OCI-LY7 (cell line): ENCODE measurements around the gene DISC1. TPM values are rescaled to one million over a fixed set of nuclear protein-coding genes. Genes with fewer than 3 reads are reported as not detected.
"Not testable (repeated sequence)": the region's sequence is repeated elsewhere in the genome, so short reads cannot be mapped to it uniquely, and the experiment has no call there.

Source experiments
- BruUV-seq: library from RNA; stranded (reverse); fragments of 400-500 nt; replicated peaks from 2 replicates; lab custom pipeline; 2021; lab: Mats Ljungman, UMichigan
- CTCF ChIA-PET: fragments of 300-600 bp; sonication (Branson Sonifier 250); formaldehyde crosslinking; loops from one replicate; lab custom pipeline; 2022; ENCODE audit warnings: antibody characterized with exemption; ENCODE audit not compliant: unreplicated experiment; lab: Charles Lee
- POLR2A ChIA-PET: fragments of 300-600 bp; sonication (Branson Sonifier 250); formaldehyde crosslinking; loops from one replicate; lab custom pipeline; 2022; ENCODE audit warnings: antibody characterized with exemption; lab: Charles Lee
- DNase-seq: peaks from one replicate; pipeline ENCODE4 v3.0.0-alpha.2; 2015; ENCODE audit warnings: low spot score
- H2AFZ ChIP-seq: fragments of 200-600 bp; sonication (generic), shearing (Covaris generic); 2 replicates; pipeline ENCODE4 v1.6.1; 2014; ENCODE audit warnings: mild to moderate bottlenecking, antibody characterized with exemption, low read length, moderate library complexity
- H3K27ac ChIP-seq: fragments of 200-600 bp; sonication (generic); 2 replicates; pipeline ENCODE4 v1.5.1; 2014; ENCODE audit warnings: mixed run types, low read depth, mild to moderate bottlenecking, moderate library complexity, low read length, inconsistent platforms; ENCODE audit not compliant: poor library complexity, severe bottlenecking
- H3K36me3 ChIP-seq: fragments of 200-600 bp; sonication (generic); 2 replicates; pipeline ENCODE4 v1.6.1; 2014; ENCODE audit warnings: mild to moderate bottlenecking, antibody characterized with exemption, low read length, moderate library complexity, mixed read lengths; ENCODE audit not compliant: insufficient read depth
- H3K4me1 ChIP-seq: fragments of 200-600 bp; sonication (generic); 2 replicates; pipeline ENCODE4 v1.5.1; 2014; ENCODE audit warnings: mild to moderate bottlenecking, low read length; ENCODE audit not compliant: insufficient read depth, poor library complexity, severe bottlenecking
- H3K4me2 ChIP-seq: fragments of 200-600 bp; sonication (generic); 2 replicates; pipeline ENCODE4 v1.6.1; 2014; ENCODE audit warnings: mild to moderate bottlenecking, low read length
- H3K4me3 ChIP-seq: fragments of 200-600 bp; sonication (generic); 2 replicates; pipeline ENCODE4 v1.5.1; 2014; ENCODE audit warnings: mild to moderate bottlenecking, low read depth, low read length; ENCODE audit not compliant: poor library complexity, severe bottlenecking
- H3K79me2 ChIP-seq: fragments of 200-600 bp; sonication (generic); 2 replicates; pipeline ENCODE4 v1.6.1; 2016; ENCODE audit warnings: low read depth, mild to moderate bottlenecking, low read length, moderate library complexity, mixed read lengths; ENCODE audit not compliant: insufficient read depth
- H3K9me2 ChIP-seq: fragments of 200-600 bp; sonication (generic); 2 replicates; pipeline ENCODE4 v1.6.1; 2016; ENCODE audit warnings: mild to moderate bottlenecking, low read length, mixed read lengths; ENCODE audit not compliant: insufficient read depth
- H3K9me3 ChIP-seq: fragments of 200-600 bp; sonication (generic); 2 replicates; pipeline ENCODE4 v1.6.1; 2014; ENCODE audit warnings: mild to moderate bottlenecking, mixed run types, low read length, mixed read lengths
- H4K20me1 ChIP-seq: fragments of 200-600 bp; sonication (generic); 2 replicates; pipeline ENCODE4 v1.6.1; 2014; ENCODE audit warnings: mild to moderate bottlenecking, antibody characterized with exemption, low read length, moderate library complexity, mixed read lengths; ENCODE audit not compliant: insufficient read depth
- EZH2phosphoT487 ChIP-seq: fragments of 200-600 bp; sonication (generic); IDR thresholded peaks from 2 replicates; pipeline ENCODE4 v1.6.1; 2018; ENCODE audit warnings: low read depth, borderline replicate concordance, mild to moderate bottlenecking, mixed run types, antibody characterized with exemption, low read length, moderate library complexity, mixed read lengths
- intact Hi-C: fragments of 100-400 bp; cut with micrococcal nuclease; formaldehyde crosslinking; loops from one replicate; pipeline ENCODE4 v1.10.0; 2022; ENCODE audit not compliant: unreplicated experiment
- total RNA-seq, 2 experiments: library from RNA; depleted of rRNA in 1 of 2; stranded (reverse); fragments of >200 nt in 1 of 2; shearing (Covaris generic) in 1 of 2; gene quantifications; 2 replicates each; pipeline ENCODE4 v1.2.3, GENCODE V29; 2014 to 2022
- TF ChIP-seq, protein P1 (sequence below): fragments of 200-600 bp; sonication (generic); conservative IDR thresholded peaks from 2 replicates; pipeline ENCODE4 v1.5.1; 2014; ENCODE audit warnings: mild to moderate bottlenecking, antibody characterized with exemption, low read length, moderate library complexity, mixed read lengths

DISC1 gene
- total RNA-seq, 2 experiments from 2014 or later = 0.91 TPM; not detected in 1

DNA sequence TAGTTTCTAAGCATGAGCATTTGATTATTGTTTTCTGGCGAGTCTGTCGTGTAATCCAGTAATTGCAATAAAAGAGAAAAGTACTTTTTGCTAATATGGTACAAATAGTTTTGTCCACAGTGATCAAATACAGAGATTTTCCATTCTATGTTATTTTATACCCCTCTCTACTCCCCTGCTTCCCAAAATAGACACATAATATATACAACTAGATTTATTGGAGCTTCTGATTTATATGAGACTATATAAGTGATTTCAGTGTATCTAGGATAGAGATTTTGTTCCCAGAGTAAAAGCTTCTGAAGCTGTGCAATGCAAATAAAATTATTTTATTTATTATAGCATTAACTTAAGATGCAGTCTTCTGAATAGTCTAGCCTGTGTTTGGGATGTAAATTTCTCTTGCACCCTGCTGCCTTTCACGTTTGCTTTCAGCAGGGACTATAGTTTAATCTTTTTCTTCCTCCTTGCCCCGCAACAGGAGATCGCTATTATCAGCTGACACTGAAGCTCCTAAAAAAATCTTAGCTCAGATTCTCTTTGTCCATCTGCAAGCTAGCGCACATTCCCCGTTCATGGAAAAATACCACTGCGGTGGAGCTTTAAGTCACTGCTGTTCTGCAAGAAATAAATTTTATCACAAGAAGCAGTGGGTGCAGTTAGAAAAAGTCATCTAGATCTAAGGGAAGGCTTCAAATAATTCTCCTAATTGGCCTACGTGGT lies 273.3 kb downstream of the DISC1 start:
- CTCF ChIA-PET = no interaction called here

DNA sequence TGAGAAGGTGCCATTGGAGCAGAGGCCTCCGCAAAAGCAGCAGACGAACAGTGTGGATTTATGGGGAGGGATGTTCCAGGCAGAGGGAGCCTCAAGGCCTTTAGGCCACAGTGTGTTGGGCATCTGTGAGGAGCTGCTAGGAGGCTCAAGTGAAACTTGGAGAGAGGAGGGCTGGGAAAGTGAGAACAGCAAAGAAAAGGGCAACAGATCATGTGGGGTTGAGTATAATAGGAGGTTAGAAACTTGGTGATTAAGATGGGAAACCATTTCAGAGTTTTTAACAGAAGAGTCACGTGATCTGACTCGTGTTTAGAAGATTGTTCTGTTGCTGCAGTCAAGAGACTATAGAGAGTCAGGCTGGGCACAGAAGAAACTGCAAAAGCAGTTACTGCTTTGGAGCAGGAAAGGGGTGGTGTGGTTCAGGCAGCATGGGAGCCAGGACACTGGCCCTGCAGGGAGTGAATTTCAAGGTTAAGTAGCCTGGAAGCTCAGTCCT lies 277.0 kb downstream of the DISC1 start:
- Histone ChIP-seq H3K4me3 (no peak overlapping the region), H3K4me1 (no peaks in the 10 kb centered on the region), H4K20me1 (no peaks in the 10 kb centered on the region), H3K36me3 (no peaks in the 10 kb centered on the region), H3K4me2 (no peak overlapping the region), H3K9me3 (no peaks in the 10 kb centered on the region), H3K27ac (no peak overlapping the region), H3K79me2 (no peaks in the 10 kb centered on the region), H3K9me2 (no peaks in the 10 kb centered on the region), H2AFZ (no peak overlapping the region)
- intact Hi-C loops = no loop called here
- no peak for DNase-seq
- BruUV-seq = no TSS peak
- TF ChIP-seq EZH2phosphoT487 = no peak
- TF ChIP-seq, protein P1, sequence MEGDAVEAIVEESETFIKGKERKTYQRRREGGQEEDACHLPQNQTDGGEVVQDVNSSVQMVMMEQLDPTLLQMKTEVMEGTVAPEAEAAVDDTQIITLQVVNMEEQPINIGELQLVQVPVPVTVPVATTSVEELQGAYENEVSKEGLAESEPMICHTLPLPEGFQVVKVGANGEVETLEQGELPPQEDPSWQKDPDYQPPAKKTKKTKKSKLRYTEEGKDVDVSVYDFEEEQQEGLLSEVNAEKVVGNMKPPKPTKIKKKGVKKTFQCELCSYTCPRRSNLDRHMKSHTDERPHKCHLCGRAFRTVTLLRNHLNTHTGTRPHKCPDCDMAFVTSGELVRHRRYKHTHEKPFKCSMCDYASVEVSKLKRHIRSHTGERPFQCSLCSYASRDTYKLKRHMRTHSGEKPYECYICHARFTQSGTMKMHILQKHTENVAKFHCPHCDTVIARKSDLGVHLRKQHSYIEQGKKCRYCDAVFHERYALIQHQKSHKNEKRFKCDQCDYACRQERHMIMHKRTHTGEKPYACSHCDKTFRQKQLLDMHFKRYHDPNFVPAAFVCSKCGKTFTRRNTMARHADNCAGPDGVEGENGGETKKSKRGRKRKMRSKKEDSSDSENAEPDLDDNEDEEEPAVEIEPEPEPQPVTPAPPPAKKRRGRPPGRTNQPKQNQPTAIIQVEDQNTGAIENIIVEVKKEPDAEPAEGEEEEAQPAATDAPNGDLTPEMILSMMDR = no peak
- ChIA-PET POLR2A (no interaction called here), CTCF (no interaction called here)

More for the DNA sequence above, 273.3 kb downstream of the DISC1 start:
- H3K9me3 ChIP-seq = no peaks in the 10 kb centered on the region
- DNase-seq = no peak
- no peaks in the 10 kb centered on the region for H3K9me2 ChIP-seq
- no TSS peak for BruUV-seq
- H3K36me3 ChIP-seq = no peaks in the 10 kb centered on the region
- no peaks in the 10 kb centered on the region for H3K79me2 ChIP-seq
- no peak overlapping the region for H3K27ac ChIP-seq
- H3K4me3 ChIP-seq = no peak overlapping the region
- TF ChIP-seq EZH2phosphoT487 = no peak
- TF ChIP-seq, protein P1 = no peak
- POLR2A ChIA-PET = interaction anchor here (0.6 kb wide), 1 partner anchor 118 kb away, joined by 3 read pairs; no protein-coding TSS in a partner anchor
- H2AFZ ChIP-seq = no peak overlapping the region
- H3K4me2 ChIP-seq = no peak overlapping the region
- intact Hi-C loops = no loop called here
- H3K4me1 ChIP-seq = no peaks in the 10 kb centered on the region
- no peaks in the 10 kb centered on the region for H4K20me1 ChIP-seq

DNA sequence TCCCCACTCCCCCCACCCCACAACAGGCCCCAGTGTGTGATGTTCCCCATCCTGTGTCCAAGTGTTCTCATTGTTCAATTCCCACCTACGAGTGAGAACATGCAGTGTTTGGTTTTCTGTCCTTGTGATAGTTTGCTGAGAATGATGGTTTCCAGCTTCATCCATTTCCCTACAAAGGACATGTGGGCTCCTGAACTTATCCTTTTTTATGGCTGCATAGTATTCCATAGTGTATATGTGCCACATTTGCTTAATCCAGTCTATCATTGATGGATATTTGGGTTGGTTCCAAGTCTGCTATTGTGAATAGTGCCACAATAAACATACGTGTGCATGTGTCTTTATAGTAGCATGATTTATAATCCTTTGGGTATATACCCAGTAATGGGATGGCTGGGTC lies 280.7 kb downstream of the DISC1 start:
- intact Hi-C loops, BruUV-seq, H3K9me2 ChIP-seq, CTCF ChIA-PET, H3K79me2 ChIP-seq, H3K4me1 ChIP-seq, H3K4me3 ChIP-seq, H4K20me1 ChIP-seq, H3K36me3 ChIP-seq, H3K4me2 ChIP-seq, DNase-seq, H3K9me3 ChIP-seq, H2AFZ ChIP-seq, H3K27ac ChIP-seq, POLR2A ChIA-PET: not testable (repeated sequence)
